ENCODE results near the gene PFKFB4. TPM values are rescaled to one million over a fixed set of nuclear protein-coding genes. Genes with fewer than 3 reads are reported as not detected.

Gene PFKFB4
- total and polyA plus RNA-seq, 7 donors: 0.25 to 4.1 (median 1.1) TPM

- H3K27me3 ChIP-seq (ENCODE audit: insufficient read depth in 3 of 3, low read length in 2 of 3): no peaks in the 10 kb centered on the region
- intact Hi-C loops (cut with DNase I): no loop called here
- WGBS, 3 donors: 74 to 83% (median 78%) methylated on average over 12 of the region's 12 CpGs
- H3K27ac ChIP-seq: no peak overlapping the region
- no peaks in the 10 kb centered on the region for H3K4me1 ChIP-seq
- DNase-seq: no peak
- H3K4me3 ChIP-seq: no peak overlapping the region
- TF ChIP-seq CTCF (IDR thresholded peaks at IDR 0.05): no peak
- ATAC-seq: no peak
- no peaks in the 10 kb centered on the region for H3K9me3 ChIP-seq
- no peaks in the 10 kb centered on the region for H3K36me3 ChIP-seq (ENCODE audit: insufficient read depth in 1 of 2, low read depth in 1 of 2)
Measured at GRCh38 chr3:48518638-48519276, 37.8 kb downstream of the PFKFB4 start.

- intact Hi-C loops (cut with DNase I): no loop called here
- Histone ChIP-seq H3K36me3 (ENCODE audit: insufficient read depth in 1 of 2, low read depth in 1 of 2) (no peaks in the 10 kb centered on the region), H3K27ac (no peak overlapping the region), H3K4me1 (no peaks in the 10 kb centered on the region), H3K27me3 (ENCODE audit: insufficient read depth in 3 of 3, low read length in 2 of 3) (no peaks in the 10 kb centered on the region), H3K9me3 (no peaks in the 10 kb centered on the region), H3K4me3 (no peak overlapping the region)
- TF ChIP-seq CTCF (IDR thresholded peaks at IDR 0.05): no peak
- DNase-seq (no peak), ATAC-seq (no peak)
- 86 to 90% (median 88%) methylated on average over 6 of the region's 6 CpGs for WGBS, 3 donors
Measured at GRCh38 chr3:48518069-48518468, 38.5 kb downstream of the PFKFB4 start.

GRCh38 chr3:48516571-48516970 lies 40.0 kb downstream of the PFKFB4 start:
- no peak overlapping the region for H3K27ac ChIP-seq
- H3K27me3 ChIP-seq (ENCODE audit: insufficient read depth in 3 of 3, low read length in 2 of 3): no peaks in the 10 kb centered on the region
- H3K4me1 ChIP-seq: no peaks in the 10 kb centered on the region
- H3K4me3 ChIP-seq: no peak overlapping the region
- TF ChIP-seq CTCF (IDR thresholded peaks at IDR 0.05): no peak
- H3K36me3 ChIP-seq (ENCODE audit: insufficient read depth in 1 of 2, low read depth in 1 of 2): no peaks in the 10 kb centered on the region
- no peak for ATAC-seq
- DNase-seq: no peak
- 73 to 75% (median 74%) methylated on average over 8 of the region's 8 CpGs for WGBS, 3 donors
- no peaks in the 10 kb centered on the region for H3K9me3 ChIP-seq
- intact Hi-C loops (cut with DNase I): no loop called here

- no peaks in the 10 kb centered on the region for H3K9me3 ChIP-seq
- H3K36me3 ChIP-seq (ENCODE audit: insufficient read depth in 1 of 2, low read depth in 1 of 2): no peaks in the 10 kb centered on the region
- no peak for DNase-seq
- no peak overlapping the region for H3K27ac ChIP-seq
- intact Hi-C loops (cut with DNase I): no loop called here
- WGBS, 3 donors: 90 to 94% (median 92%) methylated on average over 8 of the region's 8 CpGs
- no peak overlapping the region for H3K4me3 ChIP-seq
- H3K27me3 ChIP-seq (ENCODE audit: insufficient read depth in 3 of 3, low read length in 2 of 3): no peaks in the 10 kb centered on the region
- no peak for TF ChIP-seq CTCF (IDR thresholded peaks at IDR 0.05)
- H3K4me1 ChIP-seq: no peaks in the 10 kb centered on the region
- no peak for ATAC-seq
Measured at GRCh38 chr3:48514431-48515227, 42.0 kb downstream of the PFKFB4 start.

All from psoas muscle (tissue), 8 donors.